RCC 7860 (cell line): ENCODE data around the gene SGIP1.

Experiments used
- DNase-seq: peaks from one replicate; pipeline ENCODE4 v3.0.0-alpha.2; 2015; ENCODE audit warnings: low spot score
- FAIRE-seq: peaks from 2 replicates; lab custom pipeline; 2012; peaks lifted over from hg19 to GRCh38; lab: Jason Lieb, UNC

The SGIP1 gene

GRCh38 chr1:66599346-66599745 is 65.4 kb downstream of the SGIP1 start:
- DNase-seq (no peak), FAIRE-seq (no peak)

GRCh38 chr1:66599899-66600737 is 66.2 kb downstream of the SGIP1 start:
- FAIRE-seq (no peak), DNase-seq (no peak)

GRCh38 chr1:66605419-66605997 is 71.6 kb downstream of the SGIP1 start:
- DNase-seq (no peak), FAIRE-seq (no peak)

- FAIRE-seq: no peak
Observed at GRCh38 chr1:66606362-66607065, 72.6 kb downstream of the SGIP1 start.

GRCh38 chr1:66607458-66607857 is 73.5 kb downstream of the SGIP1 start:
- DNase-seq (no peak), FAIRE-seq (no peak)

More at GRCh38 chr1:66606362-66607065, 72.6 kb downstream of the SGIP1 start:
- DNase-seq: no peak

GRCh38 chr1:66613187-66613586 is 79.2 kb downstream of the SGIP1 start:
- no peak for FAIRE-seq

GRCh38 chr1:66617362-66618184 is 83.6 kb downstream of the SGIP1 start:
- DNase-seq (no peak), FAIRE-seq (no peak)

More at GRCh38 chr1:66613187-66613586, 79.2 kb downstream of the SGIP1 start:
- DNase-seq: no peak

GRCh38 chr1:66618390-66618789 is 84.4 kb downstream of the SGIP1 start:
- FAIRE-seq (no peak), DNase-seq (no peak)

GRCh38 chr1:66623812-66624211 is 89.9 kb downstream of the SGIP1 start:
- FAIRE-seq (no peak), DNase-seq (no peak)

GRCh38 chr1:66624412-66625060 is 90.6 kb downstream of the SGIP1 start:
- DNase-seq (no peak), FAIRE-seq (no peak)

- no peak for FAIRE-seq
Observed at GRCh38 chr1:66626261-66626660, 92.3 kb downstream of the SGIP1 start.

GRCh38 chr1:66628926-66629325 is 95.0 kb downstream of the SGIP1 start:
- FAIRE-seq (no peak), DNase-seq (no peak)

More at GRCh38 chr1:66626261-66626660, 92.3 kb downstream of the SGIP1 start:
- no peak for DNase-seq

GRCh38 chr1:66633159-66633558 is 99.2 kb downstream of the SGIP1 start:
- FAIRE-seq (no peak), DNase-seq (no peak)

GRCh38 chr1:66637146-66637545 is 103.2 kb downstream of the SGIP1 start:
- DNase-seq: no peak
- FAIRE-seq: no peak

- DNase-seq (no peak), FAIRE-seq (no peak)
Observed at GRCh38 chr1:66641891-66642473, 108.0 kb downstream of the SGIP1 start.

GRCh38 chr1:66642992-66643391 is 109.0 kb downstream of the SGIP1 start:
- DNase-seq: no peak
- no peak for FAIRE-seq

- FAIRE-seq (no peak), DNase-seq (no peak)
Observed at GRCh38 chr1:66644331-66644730, 110.4 kb downstream of the SGIP1 start.

- DNase-seq: no peak
- no peak for FAIRE-seq
Observed at GRCh38 chr1:66648901-66649595, 115.1 kb downstream of the SGIP1 start.

- FAIRE-seq: no peak
- DNase-seq: no peak
Observed at GRCh38 chr1:66652556-66652955, 118.6 kb downstream of the SGIP1 start.
